Measurements from ENCODE around the gene APOBEC3C.
"Not testable (repeated sequence)": the region's sequence is repeated elsewhere in the genome, so short reads cannot be mapped to it uniquely, and the experiment has no call there.

APOBEC3C gene

GRCh38 chr22:39024519-39025308 lies 10.7 kb downstream of the APOBEC3C start:
- DNase-seq: peak in 1 of 2 donors; percentile 46

- DNase-seq: no peak
Measured at GRCh38 chr22:39026509-39027150, 12.6 kb downstream of the APOBEC3C start.

- DNase-seq: no peak
Measured at GRCh38 chr22:39027717-39028116, 13.7 kb downstream of the APOBEC3C start.

- DNase-seq: no peak
Measured at GRCh38 chr22:39028281-39028680, 14.2 kb downstream of the APOBEC3C start.

- no peak for DNase-seq
Measured at GRCh38 chr22:39029227-39029626, 15.2 kb downstream of the APOBEC3C start.

GRCh38 chr22:39030705-39031104 lies 16.6 kb downstream of the APOBEC3C start:
- DNase-seq: no peak

- DNase-seq: not testable (repeated sequence)
Measured at GRCh38 chr22:39031434-39032295, 17.6 kb downstream of the APOBEC3C start.

DNA sequence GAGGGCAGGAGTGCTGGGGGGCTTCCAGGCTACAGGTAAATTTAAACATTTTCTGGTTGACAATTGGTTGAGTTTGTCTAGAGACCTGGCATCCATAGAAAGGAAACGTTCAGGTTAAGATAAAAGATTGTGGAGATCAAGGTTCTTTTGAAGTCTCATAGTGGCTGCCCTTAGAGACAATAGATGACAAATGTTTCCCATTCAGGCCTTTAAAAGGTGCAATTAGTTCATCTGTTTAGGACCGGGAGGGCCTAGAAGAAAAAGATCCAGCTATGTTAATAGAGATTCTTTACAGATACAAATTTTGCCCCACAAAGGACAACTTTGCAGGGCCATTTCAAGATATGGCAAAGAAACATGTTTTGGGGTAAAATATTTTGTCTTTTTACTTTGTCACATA lies 23.0 kb downstream of the APOBEC3C start:
- not testable (repeated sequence) for DNase-seq

GRCh38 chr22:39039306-39040126 lies 25.5 kb downstream of the APOBEC3C start:
- no peak for DNase-seq

GRCh38 chr22:39040155-39040537 lies 26.1 kb downstream of the APOBEC3C start:
- DNase-seq: not testable (repeated sequence)

- peak; percentile 82 to 88 for DNase-seq
Measured at GRCh38 chr22:39040538-39041296, 26.7 kb downstream of the APOBEC3C start, which contains the start of gene APOBEC3F. APOBEC3F (plus strand) TSS chr22:39040864; CDS start chr22:39040961, 97 bp downstream.

DNA sequence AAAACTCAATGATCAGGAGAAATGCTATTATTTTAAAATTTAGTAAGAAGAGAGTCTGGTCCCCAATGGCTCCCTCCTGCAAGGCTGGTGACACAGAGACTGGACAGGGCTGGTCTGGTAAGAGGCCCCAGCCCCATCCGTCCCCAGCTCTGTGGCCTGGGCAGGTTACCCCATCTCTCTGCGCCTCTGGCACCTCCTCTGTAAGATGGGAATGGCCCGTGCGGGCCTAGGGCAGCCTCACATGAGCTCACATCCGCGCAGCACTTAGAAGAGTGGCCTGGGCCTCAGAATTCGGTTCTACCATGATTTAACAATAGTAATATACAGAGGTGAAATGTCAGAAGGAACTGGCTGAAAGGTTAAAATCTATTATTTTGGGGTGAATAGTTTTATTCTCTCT lies 27.9 kb downstream of the APOBEC3C start:
- DNase-seq: no peak

GRCh38 chr22:39043063-39043462 lies 29.0 kb downstream of the APOBEC3C start:
- DNase-seq: not testable (repeated sequence)

DNA sequence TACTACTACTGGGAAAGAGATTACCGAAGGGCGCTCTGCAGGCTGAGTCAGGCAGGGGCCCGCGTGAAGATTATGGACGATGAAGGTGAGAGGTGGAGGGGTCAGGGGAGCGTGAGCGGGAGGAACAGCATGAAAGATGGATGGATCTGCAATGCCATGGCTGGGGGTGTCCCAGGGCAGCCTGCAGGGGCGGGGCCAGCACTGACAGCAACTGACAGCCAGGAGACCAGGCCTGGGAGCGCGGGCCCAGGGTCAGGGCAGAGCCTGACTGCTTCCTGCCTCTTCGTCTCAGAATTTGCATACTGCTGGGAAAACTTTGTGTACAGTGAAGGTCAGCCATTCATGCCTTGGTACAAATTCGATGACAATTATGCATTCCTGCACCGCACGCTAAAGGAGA lies 31.1 kb downstream of the APOBEC3C start:
- not testable (repeated sequence) for DNase-seq

DNA sequence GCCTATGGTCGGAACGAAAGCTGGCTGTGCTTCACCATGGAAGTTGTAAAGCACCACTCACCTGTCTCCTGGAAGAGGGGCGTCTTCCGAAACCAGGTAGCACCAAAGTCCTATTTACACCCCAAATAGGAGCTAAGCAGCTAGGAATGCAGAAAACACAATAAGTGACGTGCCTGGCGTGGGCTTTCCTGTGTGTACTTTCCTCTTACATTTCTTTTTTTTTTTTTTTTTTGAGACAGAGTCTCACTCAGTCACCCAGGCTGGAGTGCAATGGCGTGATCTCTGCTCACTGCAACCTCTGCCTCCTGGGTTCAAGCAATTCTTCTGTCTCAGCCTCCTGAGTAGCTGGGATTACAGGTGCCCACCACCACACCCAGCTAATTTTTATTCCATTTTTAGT lies 35.4 kb downstream of the APOBEC3C start:
- DNase-seq: not testable (repeated sequence)

GRCh38 chr22:39051844-39052495 lies 37.9 kb downstream of the APOBEC3C start:
- DNase-seq: not testable (repeated sequence)

- no peak for DNase-seq
Measured at GRCh38 chr22:39055658-39056057, 41.6 kb downstream of the APOBEC3C start.

- DNase-seq: not testable (repeated sequence)
Measured at GRCh38 chr22:39061290-39061689, 47.2 kb downstream of the APOBEC3C start.

DNA sequence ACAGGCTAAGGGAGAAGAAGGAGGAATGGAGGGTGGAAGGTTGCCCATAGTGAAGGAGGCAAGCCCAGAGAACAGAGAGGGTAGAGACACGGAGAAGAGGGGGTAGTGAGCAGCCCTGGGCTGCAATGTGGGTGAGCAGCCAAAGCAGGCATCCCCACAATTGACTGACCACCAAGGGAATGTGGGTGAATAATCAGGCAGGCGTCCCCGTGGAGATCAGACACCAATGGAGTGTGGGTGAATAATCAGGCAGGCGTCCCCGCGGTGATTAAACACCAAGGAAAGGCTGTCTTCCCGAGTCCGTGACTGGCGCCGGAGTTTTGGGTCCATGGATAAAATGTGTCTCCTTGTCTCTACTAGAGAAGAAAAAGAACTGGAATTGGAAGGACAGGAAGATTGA lies 47.9 kb downstream of the APOBEC3C start:
- not testable (repeated sequence) for DNase-seq

DNA sequence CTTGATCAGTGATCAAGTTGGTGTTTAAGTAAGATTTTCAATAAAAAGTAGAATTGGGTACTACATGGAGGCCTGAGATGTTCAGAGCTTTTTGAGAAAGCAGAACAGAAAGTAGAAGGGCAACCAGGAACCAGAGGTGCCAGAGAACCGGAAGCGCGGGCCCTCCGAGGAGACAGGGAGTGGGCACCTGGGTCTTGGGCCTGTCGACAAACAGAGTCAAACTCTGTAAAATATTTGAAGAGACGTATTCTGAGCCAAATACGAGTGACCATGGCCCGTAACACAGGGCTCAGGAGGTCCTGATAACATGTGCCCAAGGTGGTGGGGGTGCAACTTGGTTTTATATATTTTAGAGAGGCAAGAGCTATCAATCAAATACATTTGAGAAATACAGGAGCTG lies 49.8 kb downstream of the APOBEC3C start:
- peak in 1 of 2 donors; percentile 51 for DNase-seq

All from CD4-positive, alpha-beta T cell treated with Interleukin-4 for 1 hour (primary cell).